NCI-H82 treated with DMSO at 0.1 percent for 48 hours (cell line): ENCODE results near the gene FOLH1.
"Not testable (repeated sequence)": the region's sequence is repeated elsewhere in the genome, so short reads cannot be mapped to it uniquely, and the experiment has no call there.

Experiments
- DNase-seq: peaks from one replicate; lab custom pipeline; 2025; ENCODE audit not compliant: unreplicated experiment; lab: John Stamatoyannopoulos, UW

Gene FOLH1

DNA sequence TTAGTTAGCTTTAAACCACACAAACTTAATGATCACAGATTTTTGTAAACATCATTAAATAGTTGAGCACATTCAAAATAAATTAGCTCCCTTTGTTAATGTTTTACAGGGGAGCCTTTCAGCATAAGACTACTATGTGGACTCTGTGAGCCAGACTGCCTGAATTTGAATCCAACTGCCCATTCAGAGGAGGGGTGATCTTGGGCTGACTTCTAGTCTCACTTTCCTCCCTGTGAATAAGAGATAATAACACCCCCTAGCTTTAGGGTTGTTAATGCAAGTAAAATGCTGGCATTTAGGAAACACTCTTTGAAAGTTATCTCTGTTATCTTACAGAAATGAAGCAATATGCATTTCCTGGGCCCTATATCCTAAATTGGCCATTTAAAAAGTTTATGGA, 23.6 kb downstream of the FOLH1 start:
- DNase-seq: not testable (repeated sequence)

DNA sequence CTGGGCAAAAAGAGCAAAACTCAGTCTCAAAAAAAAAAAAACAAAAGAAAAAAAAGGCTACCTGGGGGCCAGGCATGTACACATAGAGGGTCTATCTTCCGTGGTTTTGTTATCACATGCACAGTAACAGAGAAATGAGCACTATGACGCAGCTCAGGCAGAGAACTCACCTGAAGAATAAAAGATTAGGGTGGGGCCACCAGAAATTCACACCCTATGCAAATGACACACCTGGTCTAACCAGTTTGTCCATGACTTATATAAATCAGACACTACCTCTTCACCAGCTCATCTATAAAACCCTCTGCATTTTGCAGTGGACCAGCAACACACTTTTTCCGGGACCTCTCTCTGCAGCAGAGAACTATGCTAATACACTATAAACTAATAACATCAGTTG, 30.5 kb downstream of the FOLH1 start:
- not testable (repeated sequence) for DNase-seq

DNA sequence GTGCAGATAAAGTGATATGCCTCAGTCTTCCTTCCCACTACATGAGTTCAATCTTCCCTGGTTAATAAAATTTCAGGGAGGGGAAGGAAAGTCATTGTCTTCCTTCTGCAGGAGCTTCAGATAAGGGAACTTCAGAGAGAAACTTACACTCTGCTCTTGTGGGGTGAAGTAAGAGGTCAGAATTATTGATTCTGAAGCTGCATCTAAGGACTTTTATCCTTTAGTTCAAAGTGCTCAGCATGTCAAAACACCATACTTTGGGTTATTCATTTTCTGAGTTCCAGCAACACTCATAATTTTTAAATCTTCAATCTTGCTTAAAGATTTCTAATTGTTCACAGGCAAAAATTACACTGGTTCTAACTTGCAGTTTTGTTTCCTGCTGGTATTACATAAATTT, 33.0 kb downstream of the FOLH1 start:
- not testable (repeated sequence) for DNase-seq

DNA sequence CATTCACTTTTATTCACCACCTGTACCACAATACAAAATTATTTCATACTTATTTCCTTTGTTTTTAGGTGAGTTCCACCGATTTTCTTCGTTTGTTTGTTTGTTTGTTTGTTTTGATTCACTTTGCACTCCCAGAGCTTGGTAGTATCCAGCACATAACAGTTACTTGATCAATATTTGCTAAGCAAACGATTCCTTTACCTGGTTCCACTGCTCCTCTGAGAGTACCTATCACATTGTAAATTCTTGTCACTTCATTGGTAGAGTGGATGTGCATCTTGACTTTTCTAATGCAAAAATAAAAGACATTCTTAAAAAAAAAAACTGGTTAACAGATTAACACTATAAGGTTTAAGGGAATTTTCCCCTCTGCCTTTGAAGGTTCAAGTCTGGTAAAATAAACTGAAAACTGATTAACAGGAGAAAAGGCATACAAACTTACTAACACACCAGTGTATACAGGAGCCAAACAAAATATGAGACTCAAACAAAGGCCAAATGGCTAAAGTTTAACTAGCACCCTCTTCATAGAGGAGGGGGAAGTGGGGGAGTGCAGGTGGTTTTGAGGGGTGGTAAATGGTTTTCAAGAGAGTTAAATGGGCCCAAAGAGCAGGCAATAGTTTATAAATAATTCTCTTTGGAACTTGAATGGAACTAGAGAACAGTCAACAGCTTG, 33.6 kb downstream of the FOLH1 start:
- DNase-seq: not testable (repeated sequence)

DNA sequence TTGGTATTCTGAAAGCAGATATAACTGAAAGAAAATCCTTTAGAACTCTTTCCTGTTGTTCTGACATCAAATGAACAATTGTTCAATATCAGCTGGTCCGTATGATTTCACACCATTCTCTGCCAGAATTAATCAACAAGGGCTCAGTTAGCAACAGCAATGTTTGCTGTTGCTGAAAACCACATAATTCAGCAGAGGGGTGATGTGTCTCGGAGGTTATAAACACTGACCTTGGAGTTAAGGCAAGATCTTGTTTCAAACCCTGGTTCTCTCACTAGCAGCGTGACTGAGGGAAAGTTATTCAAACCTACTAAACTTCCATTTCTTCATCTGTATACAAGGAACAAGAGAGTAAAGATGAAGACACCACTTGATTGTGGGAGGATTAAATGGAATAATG, 36.8 kb downstream of the FOLH1 start:
- not testable (repeated sequence) for DNase-seq

DNA sequence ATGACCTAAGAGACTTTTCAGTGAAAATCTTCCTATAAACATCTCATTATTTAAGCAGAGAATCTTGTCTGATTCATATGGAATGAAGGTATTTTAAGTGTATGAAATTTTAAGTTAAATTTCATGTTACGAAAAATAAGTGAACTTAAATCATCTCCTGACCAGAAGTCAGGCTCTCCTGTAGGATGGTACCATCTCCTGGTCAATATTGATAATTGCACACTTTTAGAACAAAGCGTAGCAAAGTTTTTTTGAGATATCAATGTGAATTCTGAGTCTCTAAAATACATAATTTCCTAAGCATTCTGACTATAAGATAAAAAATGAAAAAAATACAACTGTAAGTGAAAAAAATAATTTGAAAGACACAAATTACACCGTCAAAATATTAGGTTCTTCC, 38.8 kb downstream of the FOLH1 start:
- not testable (repeated sequence) for DNase-seq

DNA sequence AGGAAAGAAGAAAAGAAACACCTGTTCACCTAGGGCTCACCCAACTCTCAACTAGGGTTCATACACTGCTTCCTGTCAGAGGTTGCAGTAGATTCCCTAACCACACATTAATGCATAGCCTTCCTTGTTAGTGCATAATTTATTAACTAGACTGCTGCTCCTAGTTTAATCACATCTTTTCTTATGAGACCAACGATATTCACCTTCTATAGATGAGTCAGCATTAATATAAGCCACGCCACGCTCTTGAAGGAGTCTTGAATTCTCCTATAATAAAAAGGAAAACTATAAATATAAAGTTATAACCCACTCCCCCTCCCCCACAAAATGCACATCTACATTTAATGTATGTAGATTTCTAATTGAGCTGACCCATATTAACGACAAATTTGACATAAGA, 39.4 kb downstream of the FOLH1 start:
- not testable (repeated sequence) for DNase-seq

DNA sequence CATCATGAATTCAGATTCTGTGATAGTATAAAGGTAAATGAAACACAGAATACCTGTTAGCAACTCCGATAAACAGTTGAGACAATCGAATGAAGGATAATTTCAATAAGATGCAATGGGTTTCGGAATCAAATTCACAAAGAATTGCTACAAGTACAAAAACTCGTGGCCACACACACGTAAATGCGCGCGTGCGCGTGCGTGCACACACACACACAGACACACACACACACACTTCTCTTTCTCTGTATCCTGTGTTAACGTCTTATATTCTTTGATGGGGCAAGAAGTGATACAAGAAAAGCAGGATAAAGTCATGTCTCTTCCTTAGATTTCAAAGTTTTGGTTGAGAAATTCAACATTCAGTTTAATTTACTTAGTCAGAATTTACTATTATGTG, 57.2 kb downstream of the FOLH1 start:
- no peak for DNase-seq

DNA sequence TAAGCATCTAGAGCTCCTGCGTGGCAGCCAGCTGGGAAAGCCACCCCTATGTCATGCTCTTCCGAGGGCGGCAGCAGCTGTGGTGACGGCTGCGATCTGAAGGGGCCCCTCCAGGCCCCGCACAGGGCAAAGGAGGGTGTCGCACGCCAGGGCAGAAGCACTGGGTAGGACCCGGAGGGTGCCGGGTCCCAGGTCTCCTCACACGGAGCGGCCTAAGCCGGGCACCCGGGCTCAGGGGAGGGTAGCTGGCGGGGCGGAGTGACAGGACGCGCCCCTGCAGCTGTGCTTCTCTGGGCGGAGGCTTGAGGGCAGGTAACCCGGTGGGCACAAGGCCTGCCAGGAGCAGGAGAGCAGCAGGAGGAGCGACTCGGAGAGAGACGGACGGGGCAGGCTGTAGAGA, 106.0 kb downstream of the FOLH1 start:
- DNase-seq: not testable (repeated sequence)
